SK-N-SH (cell line): ENCODE data around the gene TBC1D9B. TPM values are rescaled to one million over a fixed set of nuclear protein-coding genes. Genes with fewer than 3 reads are reported as not detected.

Experiments
- CTCF ChIA-PET: fragments of 300-600, 350-600 bp; formaldehyde crosslinking; extraction: SDS; loops from one replicate; lab custom pipeline; 2021; lab: Yijun Ruan, JAX
- POLR2A ChIA-PET: fragments of 350-600 bp; sonication (Branson Sonifier 250); formaldehyde crosslinking; extraction: SDS; loops from one replicate; lab custom pipeline; 2020; ENCODE audit warnings: antibody characterized with exemption, inconsistent platforms; lab: Yijun Ruan, JAX
- DNase-seq: peaks from one replicate; pipeline ENCODE4 v3.0.0; 2012
- H2AFZ ChIP-seq: fragments of 200-600 bp; sonication (generic); 2 replicates; pipeline ENCODE4 v1.8.1; 2016; ENCODE audit warnings: antibody characterized with exemption, mild to moderate bottlenecking, low read depth
- H3F3A ChIP-seq: fragments of 200-600 bp; sonication (generic); replicated peaks from 2 replicates; pipeline ENCODE3; 2016; ENCODE audit warnings: antibody characterized with exemption, mild to moderate bottlenecking; ENCODE audit not compliant: insufficient read depth
- H3K27ac ChIP-seq, 2 experiments: fragments of 200-500 bp in 1 of 2; fragments of 200-600 bp in 1 of 2; sonication (Bioruptor generic) in 1 of 2; sonication (generic), shearing (Covaris generic) in 1 of 2; 2 replicates each; pipeline versions ENCODE4 v1.5.1 to v1.6.1; 2014 to 2016; ENCODE audit warnings: low read depth in 2 of 2, inconsistent platforms in 1 of 2, low read length in 1 of 2, mild to moderate bottlenecking in 1 of 2, mixed read lengths in 1 of 2
- H3K27me3 ChIP-seq: fragments of 200-600 bp; sonication (generic), shearing (Covaris generic); 2 replicates; pipeline ENCODE4 v1.6.1; 2016; ENCODE audit warnings: mixed run types; ENCODE audit not compliant: insufficient read depth
- H3K36me3 ChIP-seq, 2 experiments: fragments of 200-500 bp in 1 of 2; fragments of 200-600 bp in 1 of 2; sonication (Bioruptor generic) in 1 of 2; sonication (generic) in 1 of 2; replicated peaks in 1 of 2; 2 replicates each; pipeline versions ENCODE3 to v1.5.1; 2014 to 2016; ENCODE audit warnings: low read length in 1 of 2, mild to moderate bottlenecking in 1 of 2; ENCODE audit not compliant: insufficient read depth in 2 of 2, control insufficient read depth in 1 of 2
- H3K4me1 ChIP-seq, 2 experiments: fragments of 200-500 bp in 1 of 2; fragments of 200-600 bp in 1 of 2; sonication (Bioruptor generic) in 1 of 2; sonication (generic), shearing (Covaris generic) in 1 of 2; 2 replicates each; pipeline versions ENCODE4 v1.5.1 to v1.6.1; 2014 to 2016; ENCODE audit warnings: low read depth in 1 of 2, low read length in 1 of 2, mixed run types in 1 of 2; ENCODE audit not compliant: insufficient read depth in 2 of 2, control insufficient read depth in 1 of 2
- H3K4me2 ChIP-seq: fragments of 200-600 bp; sonication (generic), shearing (Covaris generic); 2 replicates; pipeline ENCODE4 v1.6.1; 2017; ENCODE audit warnings: mixed run types
- H3K4me3 ChIP-seq, 2 experiments: fragments of 200-500 bp in 1 of 2; fragments of 200-600 bp in 1 of 2; sonication (Bioruptor generic) in 1 of 2; sonication (generic), shearing (Covaris generic) in 1 of 2; 2 replicates each; pipeline versions ENCODE4 v1.5.1 to v1.8.1; 2014 to 2016; ENCODE audit warnings: low read depth in 2 of 2, inconsistent platforms in 1 of 2, low read length in 1 of 2, mild to moderate bottlenecking in 1 of 2, mixed read lengths in 1 of 2, moderate library complexity in 1 of 2
- H3K79me2 ChIP-seq: fragments of 200-600 bp; sonication (generic); 2 replicates; pipeline ENCODE4 v1.8.1; 2017; ENCODE audit warnings: mild to moderate bottlenecking; ENCODE audit not compliant: insufficient read depth
- H3K9ac ChIP-seq: fragments of 200-600 bp; sonication (generic); 2 replicates; pipeline ENCODE4 v1.6.1; 2017; ENCODE audit warnings: mixed run types
- H3K9me2 ChIP-seq: fragments of 200-600 bp; sonication (generic); 2 replicates; pipeline ENCODE4 v1.6.1; 2017; ENCODE audit warnings: mixed run types
- H3K9me3 ChIP-seq: fragments of 200-600 bp; sonication (generic); 2 replicates; pipeline ENCODE4 v1.6.1; 2017; ENCODE audit warnings: mixed run types, mild to moderate bottlenecking, moderate library complexity
- H4K20me1 ChIP-seq: fragments of 200-600 bp; sonication (generic); 2 replicates; pipeline ENCODE4 v1.6.1; 2017; ENCODE audit warnings: mild to moderate bottlenecking, mixed run types; ENCODE audit not compliant: insufficient read depth
- ELF1 ChIP-seq: IDR thresholded peaks from 2 replicates; pipeline ENCODE4 v1.4.0; 2012
- EZH2phosphoT487 ChIP-seq: fragments of 200-600 bp; sonication (generic); IDR thresholded peaks from 2 replicates; pipeline ENCODE4 v1.6.1; 2017; ENCODE audit warnings: low read depth, mixed run types, mild to moderate bottlenecking, antibody characterized with exemption, moderate library complexity, borderline replicate concordance
- FOXJ3 ChIP-seq: sonication (generic); formaldehyde crosslinking; IDR thresholded peaks from 2 replicates; pipeline ENCODE4 v1.5.1; 2020; ENCODE audit warnings: mild to moderate bottlenecking, missing genetic modification reagents
- FOXM1 ChIP-seq: IDR thresholded peaks from 2 replicates; pipeline ENCODE4 v1.4.0; 2012; ENCODE audit warnings: low read depth, mild to moderate bottlenecking
- MEF2A ChIP-seq: IDR thresholded peaks from 2 replicates; pipeline ENCODE4 v1.4.0; 2012; ENCODE audit warnings: low read depth, borderline replicate concordance
- RXRA ChIP-seq: IDR thresholded peaks from 2 replicates; pipeline ENCODE4 v1.4.0; 2012; ENCODE audit warnings: low read depth, mild to moderate bottlenecking, borderline replicate concordance
- SIN3A ChIP-seq: IDR thresholded peaks from 2 replicates; pipeline ENCODE4 v1.6.1; 2012; ENCODE audit warnings: low read depth, mild to moderate bottlenecking, low read length, moderate library complexity, borderline replicate concordance
- TAF1 ChIP-seq: IDR thresholded peaks from 2 replicates; pipeline ENCODE4 v1.6.1; 2012; ENCODE audit warnings: low read depth, mild to moderate bottlenecking, low read length, moderate library complexity, borderline replicate concordance
- TCF12 ChIP-seq: IDR thresholded peaks from 2 replicates; pipeline ENCODE4 v1.4.0; 2012
- WGBS: methylation state at CpG from one replicate; pipeline ENCODE4 v1.1.6; 2017; ENCODE audit warnings: low lambda C conversion rate; 5-methylcytosine and 5-hydroxymethylcytosine counted together
- polyA plus RNA-seq, 3 experiments: library from polyadenylated mRNA; depleted of rRNA; stranded (reverse); fragments of >200 nt; gene quantifications; 2 replicates each; pipeline ENCODE4 v1.2.3, GENCODE V29; 2012
- TF ChIP-seq, protein P1 (sequence below): IDR thresholded peaks from 2 replicates; pipeline ENCODE4 v1.6.1; 2012; ENCODE audit warnings: mild to moderate bottlenecking, low read depth, low read length, moderate library complexity
- TF ChIP-seq, protein P2 (sequence below): IDR thresholded peaks from 2 replicates; pipeline ENCODE4 v1.4.0; 2012; ENCODE audit warnings: low read depth, borderline replicate concordance
- TF ChIP-seq, protein P3 (sequence below): IDR thresholded peaks from 2 replicates; pipeline ENCODE4; 2012
- TF ChIP-seq, protein P4 (sequence below): fragments of 200-600 bp; sonication (generic); IDR thresholded peaks from 2 replicates; pipeline ENCODE4 v1.6.1; 2017; ENCODE audit warnings: antibody characterized with exemption, mild to moderate bottlenecking, moderate library complexity
- TF ChIP-seq, protein P5 (sequence below): fragments of 150-350 bp; IDR thresholded peaks from 2 replicates; pipeline ENCODE4 v1.6.1; 2017; ENCODE audit warnings: antibody characterized with exemption, low read length, low read depth, borderline replicate concordance

Gene TBC1D9B
- polyA plus RNA-seq, 1 of the 3 experiments (the other 2 are of a cell fraction): 75.6 TPM

DNA sequence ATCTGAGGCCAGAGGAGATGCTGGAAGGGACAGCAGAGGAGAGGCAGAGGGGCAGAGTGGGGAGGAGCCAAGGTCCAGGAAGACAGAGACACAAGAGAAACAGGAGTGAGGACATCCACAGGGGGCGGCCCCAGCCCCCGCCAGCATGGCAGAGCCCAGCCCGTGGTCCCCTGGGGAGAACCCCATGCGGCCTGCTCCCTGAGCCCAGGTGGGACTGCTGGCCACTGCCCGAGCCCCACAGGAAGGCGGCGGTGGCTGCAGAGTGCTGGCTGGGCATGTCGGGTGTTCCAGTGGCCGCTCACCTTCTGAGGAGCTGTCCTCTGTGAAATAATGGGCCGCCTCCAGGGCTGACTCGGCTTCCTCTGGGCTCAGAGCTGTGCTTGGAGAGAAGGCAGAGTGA, 40.2 kb downstream of the TBC1D9B start:
- DNase-seq: peak; percentile 26
- Histone ChIP-seq H2AFZ (no peak overlapping the region), H3K4me2 (no peak overlapping the region), H3K27me3 (no peaks in the 10 kb centered on the region), H3K4me3 (no peak overlapping the region), H3F3A (no peaks in the 10 kb centered on the region), H3K27ac (no peak overlapping the region), H3K36me3 (peaks cover 18 to 74% of the 10 kb centered on the region in 2 experiments), H3K9me2 (no peaks in the 10 kb centered on the region), H3K4me1 (no peaks in the 10 kb centered on the region)
- 100% methylated on average over 2 of the region's 11 CpGs for WGBS
- no peak for TF ChIP-seq SIN3A
- TF ChIP-seq, protein P1, sequence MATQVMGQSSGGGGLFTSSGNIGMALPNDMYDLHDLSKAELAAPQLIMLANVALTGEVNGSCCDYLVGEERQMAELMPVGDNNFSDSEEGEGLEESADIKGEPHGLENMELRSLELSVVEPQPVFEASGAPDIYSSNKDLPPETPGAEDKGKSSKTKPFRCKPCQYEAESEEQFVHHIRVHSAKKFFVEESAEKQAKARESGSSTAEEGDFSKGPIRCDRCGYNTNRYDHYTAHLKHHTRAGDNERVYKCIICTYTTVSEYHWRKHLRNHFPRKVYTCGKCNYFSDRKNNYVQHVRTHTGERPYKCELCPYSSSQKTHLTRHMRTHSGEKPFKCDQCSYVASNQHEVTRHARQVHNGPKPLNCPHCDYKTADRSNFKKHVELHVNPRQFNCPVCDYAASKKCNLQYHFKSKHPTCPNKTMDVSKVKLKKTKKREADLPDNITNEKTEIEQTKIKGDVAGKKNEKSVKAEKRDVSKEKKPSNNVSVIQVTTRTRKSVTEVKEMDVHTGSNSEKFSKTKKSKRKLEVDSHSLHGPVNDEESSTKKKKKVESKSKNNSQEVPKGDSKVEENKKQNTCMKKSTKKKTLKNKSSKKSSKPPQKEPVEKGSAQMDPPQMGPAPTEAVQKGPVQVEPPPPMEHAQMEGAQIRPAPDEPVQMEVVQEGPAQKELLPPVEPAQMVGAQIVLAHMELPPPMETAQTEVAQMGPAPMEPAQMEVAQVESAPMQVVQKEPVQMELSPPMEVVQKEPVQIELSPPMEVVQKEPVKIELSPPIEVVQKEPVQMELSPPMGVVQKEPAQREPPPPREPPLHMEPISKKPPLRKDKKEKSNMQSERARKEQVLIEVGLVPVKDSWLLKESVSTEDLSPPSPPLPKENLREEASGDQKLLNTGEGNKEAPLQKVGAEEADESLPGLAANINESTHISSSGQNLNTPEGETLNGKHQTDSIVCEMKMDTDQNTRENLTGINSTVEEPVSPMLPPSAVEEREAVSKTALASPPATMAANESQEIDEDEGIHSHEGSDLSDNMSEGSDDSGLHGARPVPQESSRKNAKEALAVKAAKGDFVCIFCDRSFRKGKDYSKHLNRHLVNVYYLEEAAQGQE: no peak
- TF ChIP-seq, all 33 proteins: peak for 0
- no peaks in the 10 kb centered on the region for H3K79me2 ChIP-seq
- no peaks in the 10 kb centered on the region for H3K9me3 ChIP-seq
- CTCF ChIA-PET: interaction anchor here (1.4 kb wide), 1 partner anchor 223 kb away, joined by 4 read pairs; no protein-coding TSS in a partner anchor
- POLR2A ChIA-PET: interaction anchor here (1.0 kb wide), 1 partner anchor 9 kb away, joined by 3 read pairs; the partner anchor contains the start of gene MRNIP
- no peaks in the 10 kb centered on the region for H4K20me1 ChIP-seq
- H3K9ac ChIP-seq: no peak overlapping the region

DNA sequence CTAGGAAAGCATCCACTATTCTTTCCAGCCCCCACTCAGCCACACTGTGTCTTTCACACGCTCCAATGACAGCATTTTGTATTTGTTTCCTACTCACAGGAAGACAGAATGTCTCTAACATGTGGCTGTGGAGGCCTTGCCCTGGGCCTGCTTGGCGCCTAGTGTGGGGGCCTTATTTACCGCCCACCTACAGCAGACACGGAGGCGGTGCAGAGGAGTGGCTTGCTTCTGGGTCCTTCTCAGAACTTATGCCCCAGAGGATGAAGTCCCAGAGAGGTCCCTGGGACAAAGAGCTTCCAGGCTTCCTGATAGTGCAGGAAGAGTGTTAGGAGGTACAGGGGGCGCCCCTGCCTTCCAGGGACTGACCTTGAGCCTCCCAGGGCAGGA, 40.6 kb downstream of the TBC1D9B start:
- Histone ChIP-seq H2AFZ (no peak overlapping the region), H3K79me2 (no peaks in the 10 kb centered on the region), H3K9ac (no peak overlapping the region), H3K4me2 (no peak overlapping the region), H3K27ac (no peak overlapping the region), H3K4me1 (no peaks in the 10 kb centered on the region), H3K9me3 (no peaks in the 10 kb centered on the region), H3K36me3 (peaks cover 22 to 72% of the 10 kb centered on the region in 2 experiments)
- POLR2A ChIA-PET: no interaction called here
- DNase-seq: peak; percentile 16
- no peak for TF ChIP-seq EZH2phosphoT487
- TF ChIP-seq, protein P2, sequence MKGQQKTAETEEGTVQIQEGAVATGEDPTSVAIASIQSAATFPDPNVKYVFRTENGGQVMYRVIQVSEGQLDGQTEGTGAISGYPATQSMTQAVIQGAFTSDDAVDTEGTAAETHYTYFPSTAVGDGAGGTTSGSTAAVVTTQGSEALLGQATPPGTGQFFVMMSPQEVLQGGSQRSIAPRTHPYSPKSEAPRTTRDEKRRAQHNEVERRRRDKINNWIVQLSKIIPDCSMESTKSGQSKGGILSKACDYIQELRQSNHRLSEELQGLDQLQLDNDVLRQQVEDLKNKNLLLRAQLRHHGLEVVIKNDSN: no peak
- TF ChIP-seq TAF1: no peak
- TF ChIP-seq FOXM1: no peak
- TF ChIP-seq, protein P3, sequence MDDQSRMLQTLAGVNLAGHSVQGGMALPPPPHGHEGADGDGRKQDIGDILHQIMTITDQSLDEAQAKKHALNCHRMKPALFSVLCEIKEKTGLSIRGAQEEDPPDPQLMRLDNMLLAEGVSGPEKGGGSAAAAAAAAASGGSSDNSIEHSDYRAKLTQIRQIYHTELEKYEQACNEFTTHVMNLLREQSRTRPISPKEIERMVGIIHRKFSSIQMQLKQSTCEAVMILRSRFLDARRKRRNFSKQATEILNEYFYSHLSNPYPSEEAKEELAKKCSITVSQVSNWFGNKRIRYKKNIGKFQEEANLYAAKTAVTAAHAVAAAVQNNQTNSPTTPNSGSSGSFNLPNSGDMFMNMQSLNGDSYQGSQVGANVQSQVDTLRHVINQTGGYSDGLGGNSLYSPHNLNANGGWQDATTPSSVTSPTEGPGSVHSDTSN: no peak
- no peak for TF ChIP-seq MEF2A
- TF ChIP-seq ELF1: no peak
- TF ChIP-seq, protein P4, sequence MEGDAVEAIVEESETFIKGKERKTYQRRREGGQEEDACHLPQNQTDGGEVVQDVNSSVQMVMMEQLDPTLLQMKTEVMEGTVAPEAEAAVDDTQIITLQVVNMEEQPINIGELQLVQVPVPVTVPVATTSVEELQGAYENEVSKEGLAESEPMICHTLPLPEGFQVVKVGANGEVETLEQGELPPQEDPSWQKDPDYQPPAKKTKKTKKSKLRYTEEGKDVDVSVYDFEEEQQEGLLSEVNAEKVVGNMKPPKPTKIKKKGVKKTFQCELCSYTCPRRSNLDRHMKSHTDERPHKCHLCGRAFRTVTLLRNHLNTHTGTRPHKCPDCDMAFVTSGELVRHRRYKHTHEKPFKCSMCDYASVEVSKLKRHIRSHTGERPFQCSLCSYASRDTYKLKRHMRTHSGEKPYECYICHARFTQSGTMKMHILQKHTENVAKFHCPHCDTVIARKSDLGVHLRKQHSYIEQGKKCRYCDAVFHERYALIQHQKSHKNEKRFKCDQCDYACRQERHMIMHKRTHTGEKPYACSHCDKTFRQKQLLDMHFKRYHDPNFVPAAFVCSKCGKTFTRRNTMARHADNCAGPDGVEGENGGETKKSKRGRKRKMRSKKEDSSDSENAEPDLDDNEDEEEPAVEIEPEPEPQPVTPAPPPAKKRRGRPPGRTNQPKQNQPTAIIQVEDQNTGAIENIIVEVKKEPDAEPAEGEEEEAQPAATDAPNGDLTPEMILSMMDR: no peak
- no peak for TF ChIP-seq TCF12
- TF ChIP-seq, protein P5, sequence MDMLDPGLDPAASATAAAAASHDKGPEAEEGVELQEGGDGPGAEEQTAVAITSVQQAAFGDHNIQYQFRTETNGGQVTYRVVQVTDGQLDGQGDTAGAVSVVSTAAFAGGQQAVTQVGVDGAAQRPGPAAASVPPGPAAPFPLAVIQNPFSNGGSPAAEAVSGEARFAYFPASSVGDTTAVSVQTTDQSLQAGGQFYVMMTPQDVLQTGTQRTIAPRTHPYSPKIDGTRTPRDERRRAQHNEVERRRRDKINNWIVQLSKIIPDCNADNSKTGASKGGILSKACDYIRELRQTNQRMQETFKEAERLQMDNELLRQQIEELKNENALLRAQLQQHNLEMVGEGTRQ: no peak
- TF ChIP-seq RXRA: no peak
- TF ChIP-seq FOXJ3: no peak
- TF ChIP-seq, all 33 proteins: peak for 0
- 100% methylated on average over 6 of the region's 6 CpGs for WGBS
- no peaks in the 10 kb centered on the region for H4K20me1 ChIP-seq
- H3K4me3 ChIP-seq: no peak overlapping the region
- H3K27me3 ChIP-seq: no peaks in the 10 kb centered on the region
- CTCF ChIA-PET: interaction anchor here (1.0 to 1.4 kb wide), 2 partner anchors 47 to 223 kb away, joined by 4 read pairs; partner anchors contain the start of gene SQSTM1
- no peaks in the 10 kb centered on the region for H3K9me2 ChIP-seq
- H3F3A ChIP-seq: no peaks in the 10 kb centered on the region
